ENCODE data around the gene RPS27A.
"Not testable (repeated sequence)": the region's sequence is repeated elsewhere in the genome, so short reads cannot be mapped to it uniquely, and the experiment has no call there.

The RPS27A gene

DNA sequence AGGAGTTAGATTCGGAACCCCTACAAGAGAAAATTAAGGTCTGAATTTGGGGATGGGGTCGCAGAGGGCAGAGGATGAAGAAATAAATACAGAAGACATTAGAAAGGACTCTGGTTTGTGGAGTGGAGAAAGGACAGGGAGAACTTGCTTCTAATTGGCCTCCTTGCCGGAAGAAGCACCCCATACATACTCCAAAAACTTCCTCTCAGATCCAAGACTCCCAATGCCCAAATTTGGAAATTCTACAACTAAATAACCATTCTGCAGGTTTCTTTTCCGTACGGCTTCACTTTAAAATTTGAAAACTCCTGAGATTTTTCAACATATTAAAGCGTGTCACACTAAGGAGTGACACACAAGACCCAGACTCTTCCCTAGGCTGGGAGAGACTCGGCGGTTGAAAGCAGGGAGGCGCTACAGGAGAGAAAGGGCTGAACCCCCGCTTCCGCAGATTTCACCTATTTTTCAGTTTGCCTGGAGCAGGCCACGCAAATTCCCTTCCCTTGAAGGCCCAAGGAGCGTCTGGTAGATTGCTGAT, 873 bp upstream of the RPS27A start:
- peak; percentile 51 for DNase-seq (ENCODE audit: low read depth)
- TF ChIP-seq CTCF (conservative IDR thresholded peaks at IDR 0.05; ENCODE audit: low read depth, low read length), result no peak
- peak overlapping the region; percentile 77 for H3K4me3 ChIP-seq (ENCODE audit: low read depth, low read length)

- peak; percentile 51 for DNase-seq (ENCODE audit: low read depth)
- H3K4me3 ChIP-seq (ENCODE audit: low read depth, low read length), result peak overlapping the region; percentile 77
- no peak for TF ChIP-seq CTCF (conservative IDR thresholded peaks at IDR 0.05; ENCODE audit: low read depth, low read length)
Observed at GRCh38 chr2:55232863-55233657, 572 bp downstream of the RPS27A start.

DNA sequence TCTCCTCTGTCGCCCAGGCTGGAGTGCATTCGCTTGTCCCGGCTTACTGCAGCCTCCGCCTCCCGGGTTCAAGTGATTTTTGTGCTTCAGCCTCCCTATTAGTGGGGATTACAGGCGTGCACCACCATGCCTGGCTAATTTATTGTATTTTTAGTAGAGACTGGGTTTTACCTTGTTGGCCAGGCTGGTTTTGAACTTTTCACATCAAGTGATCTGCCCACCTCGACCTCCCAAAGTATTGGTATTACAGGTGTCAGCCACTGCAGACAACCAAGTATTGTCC, 1.1 kb downstream of the RPS27A start:
- DNase-seq (ENCODE audit: low read depth), result no peak
- no peak for TF ChIP-seq CTCF (conservative IDR thresholded peaks at IDR 0.05; ENCODE audit: low read depth, low read length)
- peak overlapping the region; percentile 77 for H3K4me3 ChIP-seq (ENCODE audit: low read depth, low read length)

- no peak overlapping the region for H3K4me3 ChIP-seq (ENCODE audit: low read depth, low read length)
- TF ChIP-seq CTCF (conservative IDR thresholded peaks at IDR 0.05; ENCODE audit: low read depth, low read length), result no peak
- DNase-seq (ENCODE audit: low read depth), result no peak
Observed at GRCh38 chr2:55235724-55236538, 3.4 kb downstream of the RPS27A start.

DNA sequence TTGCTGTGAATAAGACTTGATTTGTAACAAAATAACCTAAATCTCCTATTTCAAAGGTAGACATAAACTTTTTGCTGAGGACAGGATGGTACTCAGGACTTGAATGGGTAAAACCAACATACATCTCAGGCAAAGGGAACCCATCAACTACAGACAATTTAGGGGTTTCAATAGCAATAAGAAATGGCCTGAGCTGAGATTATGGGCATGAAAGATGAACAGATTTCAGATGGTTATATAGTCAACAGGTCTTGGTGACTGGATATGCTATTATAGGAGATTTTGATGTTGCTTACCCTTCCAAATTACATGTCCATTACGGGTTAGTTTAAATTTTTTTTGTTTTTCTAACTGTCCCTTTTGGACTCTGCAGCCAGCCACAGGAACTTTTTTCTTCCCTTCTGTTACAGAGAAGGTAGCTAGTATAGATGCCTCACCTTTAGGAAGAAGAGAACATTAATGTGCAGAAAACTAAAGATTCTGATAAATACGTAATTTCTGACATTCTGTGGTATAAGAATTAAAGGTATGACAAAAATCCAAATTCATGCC, 4.6 kb downstream of the RPS27A start:
- H3K4me3 ChIP-seq (ENCODE audit: low read depth, low read length), result no peak overlapping the region
- no peak for TF ChIP-seq CTCF (conservative IDR thresholded peaks at IDR 0.05; ENCODE audit: low read depth, low read length)
- DNase-seq (ENCODE audit: low read depth), result no peak

DNA sequence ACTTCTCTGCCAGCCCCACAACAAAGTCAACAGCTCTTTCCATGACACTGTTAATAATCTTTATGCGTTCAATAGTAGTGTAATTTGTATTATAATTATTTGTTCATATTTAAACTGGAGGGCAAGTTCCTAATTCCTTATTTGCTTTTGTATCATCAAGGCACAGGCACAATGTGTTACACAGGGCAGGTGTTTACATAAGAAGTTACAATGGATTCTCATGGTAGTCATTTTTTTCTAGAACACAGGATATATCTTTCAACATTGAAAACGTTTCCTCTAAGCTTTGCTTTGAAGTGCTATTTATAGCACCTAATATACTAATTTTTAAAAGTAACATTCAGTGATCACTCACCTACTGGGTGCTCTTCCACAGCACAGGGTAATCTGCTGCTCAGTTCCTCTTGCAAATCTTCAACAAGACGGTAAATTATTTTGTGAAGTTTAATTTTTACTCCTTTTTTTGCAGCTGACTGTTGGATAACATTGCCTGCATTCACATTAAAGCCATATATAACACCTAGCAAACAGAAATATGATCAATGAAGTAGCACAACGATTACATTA, 7.3 kb downstream of the RPS27A start:
- no peak for DNase-seq (ENCODE audit: low read depth)
- H3K4me3 ChIP-seq (ENCODE audit: low read depth, low read length), result no peak overlapping the region
- TF ChIP-seq CTCF (conservative IDR thresholded peaks at IDR 0.05; ENCODE audit: low read depth, low read length), result no peak

GRCh38 chr2:55241582-55241981, 9.1 kb downstream of the RPS27A start:
- DNase-seq (ENCODE audit: low read depth); H3K4me3 ChIP-seq (ENCODE audit: low read depth, low read length): not testable (repeated sequence)

All from choroid plexus epithelial cell (primary cell).